ENCODE results near the gene COX7B2.

Gene COX7B2

GRCh38 chr4:46946919-46947536, 38.0 kb upstream of the COX7B2 start:
- no peak for ATAC-seq
- no peak for TF ChIP-seq CSRNP3 (CRISPR knock-in tag; IDR thresholded peaks at IDR 0.05)
- no peak for TF ChIP-seq RARB (CRISPR knock-in tag; IDR thresholded peaks at IDR 0.05)
- TF ChIP-seq POU6F1 (CRISPR knock-in tag; IDR thresholded peaks at IDR 0.05; ENCODE audit: borderline replicate concordance, low read depth), result no peak
- no peak for TF ChIP-seq PATZ1 (CRISPR knock-in tag; IDR thresholded peaks at IDR 0.05; ENCODE audit: borderline replicate concordance)
- TF ChIP-seq ZFP30 (CRISPR knock-in tag; IDR thresholded peaks at IDR 0.05), result no peak
- TF ChIP-seq TSHZ2 (CRISPR knock-in tag; IDR thresholded peaks at IDR 0.05), result no peak
- no peak for TF ChIP-seq BACH2 (CRISPR knock-in tag; IDR thresholded peaks at IDR 0.05; ENCODE audit: borderline replicate concordance)
- no peak for TF ChIP-seq PPARA (CRISPR knock-in tag; IDR thresholded peaks at IDR 0.05; ENCODE audit: borderline replicate concordance)
- no peak for TF ChIP-seq CSDC2 (CRISPR knock-in tag; IDR thresholded peaks at IDR 0.05)
- TF ChIP-seq ZC3H10 (CRISPR knock-in tag; IDR thresholded peaks at IDR 0.05), result no peak
- no peak for TF ChIP-seq SNAI2 (CRISPR knock-in tag; IDR thresholded peaks at IDR 0.05)

DNA sequence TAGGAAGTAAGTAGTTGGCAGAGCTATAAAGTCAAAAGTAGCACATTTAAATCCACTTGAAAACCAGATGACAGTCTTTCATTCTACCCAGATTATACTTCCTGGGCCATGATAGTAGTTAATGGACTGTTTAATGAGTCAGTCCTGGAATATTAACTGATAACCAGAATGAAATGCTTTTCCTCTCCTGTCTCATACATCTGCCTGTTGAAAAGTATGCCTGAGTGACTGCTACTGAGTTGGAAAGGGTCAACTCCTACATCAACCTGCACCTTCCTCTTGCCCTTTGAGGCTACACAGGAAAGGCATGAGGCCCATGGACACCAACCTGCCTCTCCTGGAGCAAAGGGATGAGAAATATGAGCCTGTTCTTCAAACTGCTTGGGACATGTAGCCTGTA, 36.0 kb upstream of the COX7B2 start:
- no peak for ATAC-seq
- no peak for TF ChIP-seq ZNF70 (CRISPR knock-in tag; IDR thresholded peaks at IDR 0.05)
- TF ChIP-seq ESRRG (CRISPR knock-in tag; IDR thresholded peaks at IDR 0.05), result no peak

DNA sequence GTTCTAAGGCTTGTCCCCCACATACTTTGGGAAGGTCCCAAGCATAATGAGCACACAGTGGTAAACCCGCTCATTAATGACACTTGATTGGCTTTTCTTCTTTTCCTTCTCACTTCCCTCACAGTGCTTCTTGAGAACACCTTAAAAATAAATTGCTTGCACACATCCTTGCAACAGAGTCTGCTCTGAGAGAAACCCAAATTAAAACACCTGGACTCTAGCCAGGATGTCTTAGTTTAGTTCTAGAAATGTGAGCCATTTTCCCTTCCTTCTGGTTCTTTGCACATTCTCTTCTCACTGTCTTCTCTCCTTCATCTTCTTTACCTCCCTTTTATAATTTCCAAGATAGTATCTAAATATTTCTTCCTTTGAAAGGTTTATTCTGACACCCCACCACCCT, 35.3 kb upstream of the COX7B2 start:
- no peak for ATAC-seq
- no peak for TF ChIP-seq ZNF565 (CRISPR knock-in tag; conservative IDR thresholded peaks at IDR 0.05; ENCODE audit: low read depth)
- no peak for TF ChIP-seq CSDC2 (CRISPR knock-in tag; IDR thresholded peaks at IDR 0.05)
- no peak for TF ChIP-seq ZFP3 (CRISPR knock-in tag; IDR thresholded peaks at IDR 0.05)
- no peak for TF ChIP-seq ZC3H10 (CRISPR knock-in tag; IDR thresholded peaks at IDR 0.05)
- TF ChIP-seq POU6F1 (CRISPR knock-in tag; IDR thresholded peaks at IDR 0.05; ENCODE audit: borderline replicate concordance, low read depth), result no peak
- TF ChIP-seq SNAI2 (CRISPR knock-in tag; IDR thresholded peaks at IDR 0.05), result no peak
- TF ChIP-seq CSRNP3 (CRISPR knock-in tag; IDR thresholded peaks at IDR 0.05), result no peak
- TF ChIP-seq TOX (CRISPR knock-in tag; IDR thresholded peaks at IDR 0.05; ENCODE audit: borderline replicate concordance), result no peak
- TF ChIP-seq, protein P1, sequence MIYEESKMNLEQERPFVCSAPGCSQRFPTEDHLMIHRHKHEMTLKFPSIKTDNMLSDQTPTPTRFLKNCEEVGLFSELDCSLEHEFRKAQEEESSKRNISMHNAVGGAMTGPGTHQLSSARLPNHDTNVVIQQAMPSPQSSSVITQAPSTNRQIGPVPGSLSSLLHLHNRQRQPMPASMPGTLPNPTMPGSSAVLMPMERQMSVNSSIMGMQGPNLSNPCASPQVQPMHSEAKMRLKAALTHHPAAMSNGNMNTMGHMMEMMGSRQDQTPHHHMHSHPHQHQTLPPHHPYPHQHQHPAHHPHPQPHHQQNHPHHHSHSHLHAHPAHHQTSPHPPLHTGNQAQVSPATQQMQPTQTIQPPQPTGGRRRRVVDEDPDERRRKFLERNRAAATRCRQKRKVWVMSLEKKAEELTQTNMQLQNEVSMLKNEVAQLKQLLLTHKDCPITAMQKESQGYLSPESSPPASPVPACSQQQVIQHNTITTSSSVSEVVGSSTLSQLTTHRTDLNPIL (CRISPR knock-in tag; IDR thresholded peaks at IDR 0.05; ENCODE audit: low read depth), result no peak
- no peak for TF ChIP-seq GLIS3 (CRISPR knock-in tag; IDR thresholded peaks at IDR 0.05)
- no peak for TF ChIP-seq PPARA (CRISPR knock-in tag; IDR thresholded peaks at IDR 0.05; ENCODE audit: borderline replicate concordance)
- no peak for TF ChIP-seq ISL1 (CRISPR knock-in tag; IDR thresholded peaks at IDR 0.05)
- TF ChIP-seq ZFP30 (CRISPR knock-in tag; IDR thresholded peaks at IDR 0.05), result no peak

Data from SK-N-SH treated with all-trans-retinoic acid at 6 μM for 48 hours (cell line).